GM21717 (cell line): Measurements from ENCODE around the gene CRISPLD2.
"Not testable (repeated sequence)": the region's sequence is repeated elsewhere in the genome, so short reads cannot be mapped to it uniquely, and the experiment has no call there.

Experiments used
- ATAC-seq: cut with Tn5 transposase; IDR thresholded peaks from one replicate; pipeline ENCODE4 v1.9.1; 2021; ENCODE audit warnings: mild to moderate bottlenecking, moderate library complexity; ENCODE audit not compliant: unreplicated experiment

CRISPLD2 gene

DNA sequence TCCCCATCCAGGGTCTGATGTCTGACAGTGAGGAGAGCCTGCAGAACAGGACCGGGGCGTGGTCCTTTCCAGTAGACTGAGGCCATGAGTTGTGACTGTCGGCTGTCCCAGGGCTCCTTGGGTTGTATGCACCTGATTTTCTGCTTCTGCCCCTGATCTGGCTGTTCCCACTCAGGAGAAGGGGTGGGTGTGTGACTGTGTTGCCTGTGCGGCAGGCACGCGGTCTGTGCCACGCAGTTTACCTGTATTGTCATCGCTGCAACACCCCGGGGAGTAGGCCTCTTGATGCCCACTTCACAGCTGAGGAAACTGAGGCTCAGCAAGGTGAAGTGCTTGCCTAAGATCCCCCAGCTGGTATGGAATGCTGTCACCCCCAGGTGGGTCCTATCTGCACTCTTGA lies 1.4 kb downstream of the CRISPLD2 start:
- no peak for ATAC-seq

DNA sequence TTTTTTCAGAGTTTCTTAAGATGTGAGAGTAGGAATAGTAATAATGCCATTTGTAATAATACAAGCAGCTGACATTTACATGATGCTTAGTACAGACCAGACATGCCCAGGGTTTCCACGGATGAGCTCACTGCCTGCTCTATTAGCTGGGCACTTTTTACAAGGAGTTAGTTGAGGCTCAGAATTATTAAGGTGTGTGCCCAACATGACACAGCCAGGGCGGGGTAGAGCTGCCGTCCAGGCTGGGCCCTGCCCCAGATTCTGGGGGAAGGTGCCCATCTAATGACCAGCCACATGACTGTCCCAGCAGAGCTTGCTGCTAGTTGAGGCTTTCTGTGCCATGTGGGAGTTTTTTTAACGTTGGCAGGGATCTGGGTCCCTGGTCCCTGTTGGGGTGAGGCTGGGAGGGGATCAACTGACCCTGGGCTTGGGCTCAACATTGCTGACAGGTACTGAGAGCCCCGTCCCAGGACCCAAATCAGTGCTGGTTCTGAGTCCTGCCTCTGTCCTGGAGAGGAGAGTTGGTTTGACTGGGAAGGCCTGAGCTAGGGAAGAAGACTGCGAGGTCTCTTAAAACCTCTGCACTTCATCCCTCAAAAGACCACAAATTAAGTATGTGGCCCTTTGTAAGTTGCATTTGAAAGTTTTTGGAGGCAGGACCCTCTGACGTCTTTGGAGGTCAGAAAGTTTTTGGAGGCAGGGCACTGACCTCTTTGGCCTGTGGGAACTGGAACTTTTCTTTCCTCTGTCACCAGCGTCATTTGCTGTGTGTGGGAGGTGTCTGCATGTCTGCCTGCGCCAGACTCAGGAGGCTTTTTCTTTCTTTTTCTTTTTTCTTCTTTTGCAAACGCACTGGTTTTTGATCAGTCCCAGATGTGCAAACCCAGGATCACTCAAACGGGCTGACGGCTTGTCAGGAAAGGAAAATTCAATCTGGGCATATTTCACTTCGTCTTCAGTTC lies 2.2 kb downstream of the CRISPLD2 start:
- ATAC-seq: no peak

DNA sequence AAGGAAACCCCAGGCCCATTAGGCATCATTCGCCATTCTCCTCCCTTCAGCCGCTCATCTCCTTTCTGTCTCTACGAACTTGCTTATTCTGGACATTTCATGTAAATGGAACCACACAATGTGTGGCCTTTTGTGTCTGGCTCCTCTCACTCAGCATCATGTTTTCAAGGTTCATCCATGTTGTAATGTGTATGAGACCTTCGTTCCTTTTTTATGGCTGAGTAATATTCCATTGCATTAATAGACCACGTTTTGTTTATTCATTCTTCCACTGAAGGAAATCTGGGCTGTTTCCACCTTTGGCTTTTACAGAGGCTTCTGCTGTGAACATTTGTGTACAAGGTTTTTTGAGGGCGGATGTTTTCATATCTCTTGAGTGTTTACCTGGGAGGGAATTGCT lies 3.2 kb downstream of the CRISPLD2 start:
- ATAC-seq: no peak

DNA sequence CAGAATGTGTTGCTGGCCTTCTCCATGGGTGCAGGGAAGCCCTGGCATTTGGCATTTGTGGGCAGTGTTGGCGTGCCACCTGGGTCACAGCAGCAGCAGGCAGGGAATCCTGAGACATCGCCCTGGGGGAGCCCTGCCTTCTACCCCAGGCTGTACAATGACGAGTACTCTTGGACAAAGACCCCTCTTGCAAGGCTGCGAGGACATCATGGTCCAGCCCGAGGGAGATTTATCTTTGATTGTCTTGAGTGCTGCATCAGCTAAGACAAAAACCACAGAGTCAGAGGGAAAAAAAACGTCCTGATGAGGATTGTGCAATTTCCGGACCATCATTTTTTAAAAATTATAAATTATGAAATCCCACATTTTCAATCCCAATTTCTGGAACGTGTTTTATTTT lies 3.7 kb downstream of the CRISPLD2 start:
- no peak for ATAC-seq

DNA sequence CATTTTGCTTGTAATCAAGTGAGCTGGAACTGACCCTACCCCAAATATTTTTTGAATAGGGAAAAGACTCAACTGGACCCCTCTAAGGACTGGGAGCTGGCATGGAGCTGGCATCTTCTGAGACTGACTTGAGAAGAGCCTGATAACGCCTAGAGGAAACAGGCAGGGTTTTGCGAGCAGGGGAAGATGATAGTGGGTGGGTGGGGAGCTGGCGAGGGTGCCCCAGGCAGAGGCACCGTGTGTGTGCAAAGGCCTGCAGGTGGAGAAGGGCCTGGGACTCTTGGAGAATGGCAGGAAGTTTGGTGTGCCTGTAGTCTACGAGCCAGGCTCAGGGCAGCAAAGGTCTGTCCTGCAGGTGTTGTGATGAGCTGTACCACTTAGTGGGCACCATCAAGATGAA lies 4.1 kb downstream of the CRISPLD2 start:
- ATAC-seq: no peak

DNA sequence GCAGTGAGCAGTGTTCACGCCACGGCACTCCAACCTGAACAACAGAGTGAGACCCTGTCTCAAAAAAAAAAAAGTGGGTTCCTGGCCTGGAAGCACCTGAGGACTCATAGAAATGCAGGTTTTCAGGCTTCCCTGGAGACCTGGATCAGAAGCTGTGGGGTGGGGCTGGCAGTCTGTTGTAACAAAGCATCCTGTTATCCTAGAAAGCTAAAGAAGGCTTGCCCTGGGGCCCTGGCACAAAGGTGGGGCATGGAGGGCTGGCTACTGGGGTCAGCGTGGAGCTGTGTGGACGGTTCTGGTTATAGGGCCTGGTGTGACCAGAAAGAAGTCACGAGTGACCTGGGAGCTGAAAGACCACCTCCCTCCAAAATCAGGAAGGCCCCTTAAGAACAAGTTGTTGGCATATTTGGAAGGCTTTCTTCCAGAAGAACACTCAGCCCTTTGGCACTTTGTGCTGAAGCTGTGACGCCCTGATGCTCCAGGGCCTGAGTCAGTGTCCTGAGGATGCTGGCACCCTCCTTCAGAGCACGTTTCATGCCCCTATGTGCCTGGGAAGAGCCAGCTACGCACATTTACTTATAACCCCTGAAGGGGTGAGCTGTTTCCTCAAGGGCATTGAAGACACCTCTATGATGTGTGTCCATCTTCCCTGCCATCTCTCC lies 6.2 kb downstream of the CRISPLD2 start:
- no peak for ATAC-seq

DNA sequence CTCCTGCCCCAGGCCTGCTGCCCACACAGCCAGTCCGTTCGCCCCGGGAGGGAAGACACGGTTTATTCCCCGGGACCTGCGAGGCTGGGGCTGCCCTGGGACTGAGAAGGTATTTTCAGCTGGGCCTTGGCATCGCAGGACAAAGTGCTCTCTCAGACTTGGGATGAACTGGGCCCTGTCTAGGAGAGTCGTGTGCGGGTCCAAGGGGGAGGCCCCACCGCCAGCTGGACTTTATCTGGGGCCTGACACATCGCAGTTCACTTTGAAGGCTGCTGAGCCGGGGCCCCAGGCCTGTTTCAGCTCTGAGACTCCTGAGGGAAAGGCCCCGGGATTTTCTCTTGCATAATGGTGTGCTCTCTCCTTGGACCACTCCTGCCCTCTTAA lies 6.8 kb downstream of the CRISPLD2 start:
- ATAC-seq: no peak

DNA sequence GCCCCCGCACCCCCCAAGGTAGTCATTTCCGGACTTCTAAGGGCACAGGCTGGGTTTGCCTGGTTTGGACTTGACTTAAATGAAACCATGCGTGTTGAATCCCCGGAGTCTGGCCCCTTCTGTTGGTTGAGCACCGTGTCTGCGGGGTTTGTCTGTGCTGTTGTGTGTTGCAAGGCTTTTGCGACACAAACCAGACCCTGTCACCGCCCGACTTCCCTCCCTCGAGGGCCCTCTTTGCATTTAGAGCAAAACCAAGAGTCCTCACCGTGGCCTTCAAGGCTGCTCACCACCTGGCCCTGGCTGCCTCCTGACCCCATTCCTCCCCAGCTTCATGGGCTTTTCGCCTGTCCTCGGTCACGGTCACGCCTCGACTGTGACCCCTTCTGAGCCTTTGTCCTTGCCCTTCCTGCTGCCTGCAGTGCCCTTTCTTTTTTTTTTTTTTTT lies 7.4 kb downstream of the CRISPLD2 start:
- no peak for ATAC-seq

DNA sequence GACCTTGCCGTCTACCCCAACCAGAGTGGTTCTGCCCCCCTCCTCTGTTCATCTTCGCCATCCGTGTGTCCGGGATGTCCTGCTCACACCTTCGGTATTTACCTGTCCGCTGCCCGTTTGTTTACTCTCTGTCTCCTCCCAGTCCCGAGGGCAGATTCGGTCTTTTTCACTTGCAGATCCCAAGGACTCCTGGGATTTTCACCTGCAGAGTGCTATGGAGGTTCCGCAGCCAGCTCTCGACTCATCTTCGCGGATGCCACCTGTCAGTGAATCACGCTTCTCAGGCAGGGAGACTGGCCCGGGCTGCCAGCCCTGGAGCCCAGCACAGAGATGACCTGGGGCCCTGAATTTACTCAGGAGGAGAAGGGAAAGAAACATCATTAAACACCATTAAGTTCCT lies 8.1 kb downstream of the CRISPLD2 start:
- no peak for ATAC-seq

DNA sequence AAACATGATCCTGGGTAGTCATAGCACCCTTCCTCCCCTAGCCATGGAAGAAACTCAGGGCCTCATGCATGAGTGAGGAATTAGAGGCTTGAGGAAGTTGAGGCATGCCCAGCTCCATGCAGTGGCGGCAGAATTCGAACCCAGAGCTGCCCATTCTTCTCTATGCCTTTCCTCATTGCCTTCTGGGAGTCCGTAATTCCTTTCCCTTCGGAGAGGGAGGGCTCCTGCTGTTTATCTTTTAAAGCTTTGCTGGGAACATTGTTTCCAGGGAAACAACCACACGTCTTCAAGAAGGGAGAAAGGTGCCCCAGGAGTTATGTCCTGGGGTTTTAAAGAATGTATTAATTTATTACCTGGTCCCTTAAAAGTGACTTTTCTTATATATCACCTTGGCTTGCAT lies 8.5 kb downstream of the CRISPLD2 start:
- no peak for ATAC-seq

DNA sequence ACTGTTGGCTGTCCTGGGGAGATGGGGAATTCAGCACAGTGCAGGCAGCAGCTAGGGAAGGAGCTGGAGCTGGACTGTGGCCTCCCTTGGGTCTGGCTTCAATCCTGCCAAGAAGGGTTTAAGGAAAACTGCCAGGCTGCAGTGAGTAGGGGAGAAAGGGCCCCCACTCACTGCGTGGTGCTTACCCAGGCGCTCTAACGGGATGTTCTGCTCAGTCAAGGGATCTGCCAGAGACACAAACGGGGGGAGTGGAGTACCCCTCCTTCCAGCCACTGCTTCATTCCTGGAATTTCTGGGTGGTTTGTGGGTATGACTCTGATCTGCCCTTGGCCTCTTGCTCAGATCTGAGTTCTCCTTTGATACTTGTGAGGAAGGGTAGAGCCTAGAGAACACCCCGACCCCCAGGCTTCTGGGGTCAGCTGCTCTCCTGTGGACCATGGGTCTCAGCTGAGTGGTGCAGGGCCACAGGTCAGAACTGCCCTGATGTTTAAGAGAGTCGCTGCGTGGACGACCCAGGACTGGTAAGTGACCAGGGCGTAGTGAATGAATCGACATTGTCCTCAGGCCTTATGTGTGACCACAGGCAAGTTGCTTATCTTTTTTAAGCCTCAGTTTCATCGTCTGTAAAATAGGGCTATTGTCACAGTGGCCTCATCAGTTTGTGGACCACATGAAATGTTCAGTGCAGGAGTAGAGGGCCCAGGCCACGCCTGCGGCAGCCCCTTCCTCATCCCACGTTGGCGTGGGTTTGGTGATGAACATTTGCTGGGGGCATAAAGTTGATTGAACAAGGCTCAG lies 9.6 kb downstream of the CRISPLD2 start:
- no peak for ATAC-seq

DNA sequence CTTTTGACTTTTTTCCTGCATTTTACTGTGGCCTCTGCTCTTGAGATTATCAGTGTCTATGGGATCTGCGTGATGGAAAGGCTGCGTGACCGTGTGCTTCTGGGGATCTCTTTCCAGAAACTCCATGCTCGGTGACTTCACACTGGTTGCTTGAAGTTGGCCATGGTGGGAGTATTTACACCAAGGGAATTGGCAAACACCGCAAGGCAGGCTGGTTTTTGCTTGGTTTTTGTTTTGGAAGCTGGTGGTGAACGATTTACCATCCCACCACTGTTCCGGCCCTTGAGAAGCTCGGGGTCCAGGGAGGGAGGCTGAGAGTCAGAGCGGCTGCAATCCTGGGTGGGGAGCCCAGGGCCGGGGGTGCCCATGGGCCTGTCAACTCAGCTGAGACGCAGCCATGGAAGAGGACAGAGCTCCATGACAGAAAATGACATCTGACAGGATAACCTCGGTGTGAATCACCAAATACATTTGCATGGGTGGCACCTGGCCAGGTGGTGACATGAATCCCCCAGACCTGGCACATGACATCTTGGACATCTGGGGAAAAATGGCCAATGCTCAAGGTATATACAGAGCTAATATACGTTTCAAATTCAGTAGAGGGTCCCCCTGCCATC lies 11.1 kb downstream of the CRISPLD2 start:
- ATAC-seq: no peak

DNA sequence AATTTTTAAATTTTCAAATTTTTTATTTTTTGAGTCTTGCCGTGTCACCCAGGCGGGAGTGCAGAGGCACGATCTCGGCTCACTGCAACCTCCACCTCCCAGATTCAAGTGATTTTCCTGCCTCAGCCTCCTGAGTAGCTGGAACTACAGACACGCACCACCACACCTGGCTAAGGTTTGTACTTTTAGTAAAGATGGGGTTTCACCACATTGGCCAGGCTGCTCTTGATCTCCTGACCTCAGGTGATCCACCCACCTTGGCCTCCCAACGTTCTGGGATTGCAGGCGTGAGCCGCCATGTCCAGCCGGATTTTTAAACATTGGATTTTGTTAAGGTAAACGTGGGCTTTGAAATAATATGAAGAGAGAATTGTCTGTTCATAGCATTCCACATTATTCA lies 11.9 kb downstream of the CRISPLD2 start:
- not testable (repeated sequence) for ATAC-seq

DNA sequence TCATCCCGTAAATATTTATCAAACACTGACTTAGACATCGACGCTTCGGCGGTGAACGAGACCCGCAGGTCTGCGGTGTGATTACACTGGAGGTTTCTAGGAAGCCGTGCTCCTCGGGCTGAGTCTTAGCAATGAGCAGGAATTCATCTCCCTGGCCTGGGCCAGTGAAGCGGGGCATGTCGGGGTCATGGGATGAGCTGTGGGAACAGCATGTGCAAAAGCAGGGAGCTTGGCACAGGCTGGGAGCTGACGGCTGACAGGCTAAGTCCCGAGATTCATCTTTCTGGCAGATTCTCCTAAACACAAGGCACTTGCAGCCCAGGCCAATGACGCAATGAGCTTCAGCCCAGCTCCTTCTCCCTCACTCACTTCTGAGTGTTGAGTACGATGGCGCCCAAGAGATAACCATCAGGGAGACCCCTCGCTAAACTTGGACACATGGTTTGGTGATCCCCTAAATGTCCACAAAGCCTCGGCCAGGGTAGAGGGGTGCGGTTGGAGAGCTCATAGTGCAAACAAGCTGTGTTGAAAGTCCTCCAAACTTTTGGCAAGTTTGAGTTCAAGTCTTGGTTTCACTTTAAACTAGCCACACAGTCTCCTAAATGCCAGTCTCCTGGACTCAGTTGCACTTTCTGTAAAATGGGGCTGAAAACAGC lies 12.8 kb downstream of the CRISPLD2 start:
- ATAC-seq: no peak

DNA sequence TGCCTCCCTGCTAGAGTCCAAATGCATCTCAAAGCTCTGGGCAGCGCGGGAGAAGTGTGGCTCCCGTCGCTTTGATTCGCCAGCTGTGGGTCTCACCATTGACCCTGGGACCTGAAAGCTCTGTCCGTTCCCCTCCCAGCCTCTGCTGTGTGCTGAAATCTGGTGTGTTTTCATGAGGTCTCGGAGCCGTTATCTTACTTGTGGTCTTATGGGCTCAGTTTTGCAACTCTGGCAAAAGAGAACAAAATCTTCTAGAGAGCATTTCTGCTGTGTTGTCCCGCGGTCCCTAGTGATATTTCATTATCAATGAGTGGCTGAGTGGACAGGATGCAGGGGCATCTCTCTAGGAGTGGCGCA lies 13.3 kb downstream of the CRISPLD2 start:
- ATAC-seq: no peak

DNA sequence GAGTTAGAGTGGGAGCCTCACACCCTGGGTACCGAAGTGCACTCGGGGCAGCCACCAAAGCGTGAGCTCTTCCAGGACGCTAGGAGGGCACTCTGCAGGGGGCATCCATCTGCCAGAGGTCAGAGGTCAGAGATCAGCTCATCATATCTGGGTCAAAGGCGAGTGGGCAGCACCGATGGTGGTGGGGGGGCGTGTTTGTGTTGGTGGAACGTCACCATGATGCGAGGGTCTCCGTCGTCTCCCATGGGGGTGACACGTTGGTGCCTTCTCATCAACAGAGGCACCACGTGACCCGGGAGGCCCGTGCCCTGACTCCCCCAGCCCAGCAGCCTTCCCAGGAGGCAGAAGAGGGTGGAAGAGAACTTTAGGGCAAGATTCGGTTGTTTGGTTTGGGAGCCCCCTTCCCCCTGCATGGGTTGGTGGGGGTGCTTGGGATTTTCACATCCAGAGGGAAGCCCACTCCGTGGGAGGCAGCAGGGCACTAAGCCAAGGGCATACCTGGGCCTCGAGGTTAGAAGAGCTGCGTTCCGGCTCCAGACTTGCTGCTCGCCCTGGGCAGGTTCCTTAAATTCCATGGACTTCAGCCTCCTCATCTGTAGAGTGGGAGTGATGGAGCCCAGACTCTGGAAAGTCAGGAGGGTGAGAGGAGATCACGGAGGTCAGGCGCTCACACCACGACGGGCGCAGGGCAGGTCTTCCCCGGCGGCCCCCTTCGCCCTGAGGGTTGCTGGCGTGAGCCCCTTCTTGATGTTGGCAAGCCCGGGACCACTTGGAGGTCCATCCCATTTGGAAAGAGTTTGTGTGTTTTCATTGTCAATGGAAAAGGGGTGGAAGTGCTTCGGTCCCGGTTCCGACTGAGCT lies 14.0 kb downstream of the CRISPLD2 start:
- no peak for ATAC-seq

DNA sequence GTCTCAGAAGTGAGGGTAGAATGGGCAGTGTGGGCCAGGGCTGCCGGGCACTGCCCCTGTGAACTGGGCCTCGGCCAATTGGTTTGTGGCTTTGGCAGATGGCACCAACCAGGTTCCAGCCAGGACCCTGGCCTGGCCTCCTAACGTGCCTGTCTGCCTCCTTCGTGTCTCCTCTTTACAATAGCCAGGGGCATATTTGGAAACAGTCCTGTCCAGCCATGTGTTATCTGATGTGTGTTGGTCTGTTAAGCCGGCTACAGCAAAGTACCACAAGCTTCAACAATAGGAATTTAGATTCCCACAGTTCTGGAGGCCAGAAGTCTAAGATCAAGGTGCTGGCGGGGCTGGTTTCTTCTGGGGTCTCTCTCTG lies 14.6 kb downstream of the CRISPLD2 start:
- ATAC-seq: no peak

DNA sequence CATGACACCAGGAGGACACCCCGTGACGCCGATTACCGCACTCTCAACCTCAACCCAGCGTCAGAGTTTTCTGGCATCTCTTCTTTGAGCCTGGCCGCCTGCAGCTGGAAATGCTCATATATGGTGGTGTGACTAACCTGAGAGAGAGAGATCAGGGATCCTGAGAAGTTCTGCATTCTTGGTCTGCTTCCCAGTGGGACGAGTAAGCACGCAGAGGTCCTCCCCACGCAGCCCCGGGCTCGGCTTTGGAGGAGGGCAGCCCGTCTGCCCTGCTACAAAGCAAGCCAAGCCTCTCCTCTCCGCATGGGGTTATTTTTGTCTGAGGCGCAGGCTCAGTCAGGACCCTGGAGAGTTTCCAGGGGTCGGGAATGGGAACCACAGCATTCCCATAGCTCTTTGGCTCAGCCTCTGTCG lies 16.5 kb downstream of the CRISPLD2 start:
- ATAC-seq: no peak

DNA sequence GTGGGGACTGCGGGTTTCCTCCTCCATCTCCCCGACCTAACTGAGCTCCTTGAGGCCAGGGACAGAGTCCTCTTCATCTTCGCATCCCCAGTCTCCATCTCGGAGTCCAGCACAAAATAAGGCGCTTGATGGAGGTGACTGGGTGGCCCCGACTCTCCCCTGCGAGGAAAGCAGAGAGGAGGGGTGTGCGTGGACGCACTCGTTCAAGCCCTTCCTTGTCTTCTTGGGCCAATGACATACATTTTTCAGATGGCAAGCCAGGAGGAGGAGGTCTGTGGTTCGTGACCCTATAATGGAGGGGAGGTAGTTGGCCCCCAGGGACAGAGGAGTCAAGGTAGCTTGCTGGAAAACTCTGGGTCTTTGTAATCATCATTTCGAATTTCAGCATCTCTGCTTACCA lies 17.2 kb downstream of the CRISPLD2 start:
- no peak for ATAC-seq
